Pons (tissue), 1 donor: ENCODE measurements around the gene MARCHF2.
A peak's percentile ranks its signal among the peaks of the same experiment; 100 is the strongest.
"Not testable (repeated sequence)": the region's sequence is repeated elsewhere in the genome, so short reads cannot be mapped to it uniquely, and the experiment has no call there.

Experiments used
- DNase-seq: peaks from one replicate; pipeline ENCODE4 v3.0.0-alpha.2; 2016; ENCODE audit warnings: low spot score

The MARCHF2 gene

DNA sequence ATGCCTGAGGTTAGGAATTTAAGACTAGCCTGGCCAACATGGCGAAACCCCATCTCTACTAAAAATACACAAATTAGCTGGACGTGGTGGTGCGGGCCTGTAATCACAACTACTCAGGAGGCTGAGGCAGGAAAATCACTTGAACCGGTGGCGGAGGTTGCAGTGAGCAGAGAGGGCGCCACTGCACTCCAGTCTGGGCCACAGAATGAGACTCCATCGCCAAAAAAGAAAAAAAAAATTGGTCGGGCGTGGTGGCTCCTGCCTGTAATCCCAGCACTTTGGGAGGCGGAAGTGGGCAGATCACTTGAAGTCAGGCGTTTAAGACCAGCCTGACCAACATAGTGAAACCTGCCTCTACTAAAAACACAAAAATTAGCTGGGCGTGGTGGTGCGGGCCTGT, 2.4 kb upstream of the MARCHF2 start:
- DNase-seq = not testable (repeated sequence)

DNA sequence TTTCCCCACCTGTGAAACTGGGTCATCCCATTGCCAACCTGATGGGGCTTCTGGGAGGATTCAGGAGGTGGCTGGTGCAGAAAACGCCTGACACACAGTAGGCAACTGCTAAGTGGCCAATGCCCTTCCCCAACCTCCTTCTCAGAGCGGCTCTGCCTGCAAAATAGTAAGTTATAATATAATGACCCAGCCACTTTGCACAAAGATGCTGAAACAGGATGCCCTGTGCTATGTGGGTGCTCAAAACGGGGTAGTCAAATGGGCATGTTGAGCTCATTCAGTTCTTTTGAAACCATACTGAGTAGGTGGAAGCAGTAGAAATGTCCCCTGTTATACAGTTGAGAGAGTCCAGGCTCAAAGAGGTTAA, 507 bp downstream of the MARCHF2 start:
- DNase-seq = no peak

DNA sequence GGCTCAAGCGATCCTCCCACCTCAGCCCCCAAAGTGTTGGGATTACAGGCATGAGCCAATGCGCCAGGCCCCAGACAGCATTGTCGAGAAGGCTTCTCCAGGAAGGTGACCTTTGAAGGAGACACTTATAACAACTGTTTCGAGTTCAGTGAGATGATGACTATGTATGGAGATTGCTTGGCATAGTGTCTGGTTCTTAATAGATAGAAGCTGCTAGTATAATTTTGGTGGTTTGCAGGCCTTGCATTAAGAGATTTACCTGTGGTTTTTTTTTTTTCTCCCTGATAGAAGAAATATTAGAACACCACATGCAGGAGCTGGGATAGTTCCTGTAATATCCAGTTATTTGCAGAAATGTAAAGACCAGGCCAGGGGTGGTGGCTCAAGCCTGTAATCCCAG, 3.7 kb downstream of the MARCHF2 start:
- DNase-seq = no peak

DNA sequence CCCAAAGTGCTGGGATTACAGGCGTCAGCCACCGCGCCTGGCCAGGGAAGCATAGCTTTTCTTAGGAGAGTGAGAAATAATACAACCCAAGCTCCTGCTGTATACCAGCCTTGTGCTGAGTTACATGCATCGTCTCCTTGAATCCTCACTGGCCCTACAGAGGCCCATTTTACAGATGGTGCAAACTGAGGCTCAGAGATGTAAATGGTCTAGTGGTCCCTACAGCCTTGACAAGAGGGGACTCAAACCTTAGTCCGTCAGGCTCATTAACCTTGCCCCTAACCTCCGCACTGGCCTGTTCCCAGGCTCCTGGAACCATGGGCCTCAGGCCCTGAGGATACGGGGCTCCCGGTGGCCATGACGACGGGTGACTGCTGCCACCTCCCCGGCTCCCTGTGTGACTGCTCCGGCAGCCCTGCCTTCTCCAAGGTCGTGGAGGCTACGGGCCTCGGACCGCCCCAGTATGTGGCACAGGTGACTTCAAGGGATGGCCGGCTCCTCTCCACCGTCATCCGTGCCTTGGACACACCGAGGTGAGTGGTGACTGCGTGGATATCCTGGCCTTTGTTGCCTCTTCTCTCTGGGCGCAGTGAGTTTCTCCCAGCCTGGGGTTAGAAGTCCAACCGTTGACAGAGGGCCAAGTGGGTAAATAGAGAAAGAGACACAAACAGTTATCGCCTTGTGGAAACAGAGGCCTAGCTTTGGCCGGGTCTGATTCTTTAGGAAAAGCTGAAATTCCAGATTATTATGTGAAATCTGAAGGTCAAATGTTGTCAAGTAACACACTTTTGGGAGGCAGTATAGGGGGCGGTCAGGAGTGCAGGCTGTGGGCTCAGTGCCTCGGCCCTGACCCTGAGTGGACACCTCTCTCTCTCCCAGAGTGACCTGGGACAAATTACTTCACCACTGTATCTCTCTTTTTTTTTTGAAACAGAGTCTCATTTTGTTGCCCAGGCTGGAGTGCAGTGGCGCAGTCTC, 8.7 kb downstream of the MARCHF2 start:
- no peak for DNase-seq

DNA sequence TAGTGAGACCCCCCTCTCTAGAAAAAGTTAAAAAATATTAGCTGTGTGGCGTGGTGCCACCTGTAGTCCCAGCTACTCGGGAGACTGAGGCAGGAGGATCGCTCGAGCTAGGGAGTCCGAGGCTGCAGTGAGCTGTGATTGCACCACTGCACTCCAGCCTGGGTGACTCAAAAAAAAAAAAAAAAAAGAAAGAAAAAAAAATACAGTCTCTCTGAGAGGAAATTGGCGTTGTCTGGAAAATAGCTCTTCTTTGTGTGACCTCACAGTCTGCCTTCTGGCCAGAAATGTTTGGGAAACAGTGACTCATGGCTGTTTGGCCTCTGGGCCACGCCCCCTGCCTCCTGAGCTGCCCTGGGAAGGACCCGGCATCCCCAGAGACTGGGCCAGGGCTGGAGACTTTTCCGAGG, 10.7 kb downstream of the MARCHF2 start:
- DNase-seq = peak; percentile 74

- DNase-seq = not testable (repeated sequence)
Measured at GRCh38 chr19:8425331-8425730, 12.2 kb downstream of the MARCHF2 start.

DNA sequence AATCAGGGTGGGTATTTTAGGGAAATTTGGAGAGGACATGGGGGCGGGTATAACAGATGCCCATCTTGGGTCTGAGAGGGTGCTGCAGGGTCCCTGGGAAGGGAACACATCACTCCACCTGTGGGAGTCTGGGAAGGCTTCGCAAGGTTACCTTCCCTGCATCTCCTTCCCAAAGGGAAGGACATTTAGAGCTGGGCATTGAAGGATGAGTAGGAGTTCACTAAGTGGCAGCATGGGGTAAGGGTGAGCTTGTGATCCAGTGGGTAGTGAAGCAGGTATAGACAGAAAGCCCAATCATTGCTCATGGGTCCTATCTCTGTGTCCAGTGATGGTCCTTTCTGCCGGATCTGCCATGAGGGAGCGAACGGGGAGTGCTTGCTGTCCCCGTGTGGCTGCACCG, 13.2 kb downstream of the MARCHF2 start:
- DNase-seq = no peak

DNA sequence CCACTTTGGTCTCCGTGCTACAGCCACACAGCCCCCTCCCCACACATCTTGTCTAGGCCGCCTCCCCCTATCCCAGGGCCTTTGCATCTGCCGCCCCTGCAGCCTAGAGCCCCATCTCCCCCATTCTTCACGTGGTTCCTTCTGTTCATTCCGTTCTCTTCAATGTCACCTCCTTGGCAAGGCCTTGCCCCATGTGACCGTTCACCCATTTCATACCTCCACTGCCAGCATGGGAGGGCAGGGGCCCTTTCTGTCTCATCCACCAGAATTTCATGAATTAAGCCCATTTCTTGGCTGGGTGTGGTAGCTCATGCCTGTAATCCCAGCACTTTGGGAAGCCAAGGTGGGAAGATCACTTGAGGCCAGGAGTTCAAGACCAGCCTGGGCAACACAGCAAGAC, 15.9 kb downstream of the MARCHF2 start:
- DNase-seq = no peak

GRCh38 chr19:8429826-8430225, 16.7 kb downstream of the MARCHF2 start:
- no peak for DNase-seq

DNA sequence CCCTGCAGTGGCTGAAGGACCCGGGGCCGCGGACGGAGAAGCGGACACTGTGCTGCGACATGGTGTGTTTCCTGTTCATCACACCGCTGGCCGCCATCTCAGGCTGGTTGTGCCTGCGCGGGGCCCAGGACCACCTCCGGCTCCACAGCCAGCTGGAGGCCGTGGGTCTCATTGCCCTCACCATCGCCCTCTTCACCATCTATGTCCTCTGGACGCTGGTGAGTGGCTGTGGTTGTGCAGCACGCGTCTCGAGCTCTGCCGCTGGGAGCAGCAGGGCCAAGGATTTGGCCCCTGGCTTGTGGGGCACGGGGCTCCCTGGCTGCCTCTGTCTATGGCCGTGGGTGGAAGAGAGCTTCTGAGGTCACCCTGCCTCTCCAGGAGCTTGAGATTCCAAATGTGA, 17.5 kb downstream of the MARCHF2 start:
- DNase-seq = no peak

DNA sequence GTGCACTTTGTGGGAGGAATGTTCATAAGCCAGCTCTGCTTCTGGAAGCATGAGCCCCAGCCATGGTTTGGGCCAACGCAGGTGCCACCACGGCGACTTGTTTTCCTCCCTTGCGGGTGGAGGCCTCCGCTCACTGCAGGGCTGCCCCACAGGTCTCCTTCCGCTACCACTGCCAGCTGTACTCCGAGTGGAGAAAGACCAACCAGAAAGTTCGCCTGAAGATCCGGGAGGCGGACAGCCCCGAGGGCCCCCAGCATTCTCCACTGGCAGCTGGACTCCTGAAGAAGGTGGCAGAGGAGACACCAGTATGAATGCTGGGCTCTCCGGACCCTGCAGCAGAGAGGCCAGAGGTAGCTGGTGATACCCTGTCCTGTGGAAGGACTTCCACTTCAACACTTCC, 25.1 kb downstream of the MARCHF2 start:
- no peak for DNase-seq

- no peak for DNase-seq
Measured at GRCh38 chr19:8441725-8442544, 28.8 kb downstream of the MARCHF2 start.

DNA sequence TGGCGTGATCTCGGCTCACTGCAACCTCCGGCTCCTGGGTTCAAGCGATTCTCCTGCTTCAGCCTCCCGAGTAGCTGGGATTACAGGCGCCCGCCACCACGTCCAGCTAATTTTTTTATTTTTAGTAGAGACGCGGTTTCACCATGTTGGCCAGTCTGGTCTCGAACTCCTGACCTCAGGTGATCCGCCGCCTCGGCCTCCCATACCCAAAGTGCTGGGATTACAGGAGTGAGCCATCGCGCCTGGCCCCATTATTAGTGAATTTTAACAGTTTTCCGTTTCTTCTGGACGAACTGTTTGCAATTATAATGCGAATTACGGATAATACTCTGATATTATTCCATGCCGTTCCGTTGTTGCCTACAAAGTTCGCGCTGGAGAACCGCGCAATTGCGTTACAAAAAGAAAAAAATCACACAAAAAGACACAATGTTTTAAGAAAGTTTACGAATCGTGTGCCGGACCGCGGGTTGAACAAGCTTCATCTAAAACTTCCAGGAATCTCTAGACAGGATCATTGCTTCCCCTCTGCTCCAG, 31.1 kb downstream of the MARCHF2 start:
- DNase-seq = not testable (repeated sequence)

DNA sequence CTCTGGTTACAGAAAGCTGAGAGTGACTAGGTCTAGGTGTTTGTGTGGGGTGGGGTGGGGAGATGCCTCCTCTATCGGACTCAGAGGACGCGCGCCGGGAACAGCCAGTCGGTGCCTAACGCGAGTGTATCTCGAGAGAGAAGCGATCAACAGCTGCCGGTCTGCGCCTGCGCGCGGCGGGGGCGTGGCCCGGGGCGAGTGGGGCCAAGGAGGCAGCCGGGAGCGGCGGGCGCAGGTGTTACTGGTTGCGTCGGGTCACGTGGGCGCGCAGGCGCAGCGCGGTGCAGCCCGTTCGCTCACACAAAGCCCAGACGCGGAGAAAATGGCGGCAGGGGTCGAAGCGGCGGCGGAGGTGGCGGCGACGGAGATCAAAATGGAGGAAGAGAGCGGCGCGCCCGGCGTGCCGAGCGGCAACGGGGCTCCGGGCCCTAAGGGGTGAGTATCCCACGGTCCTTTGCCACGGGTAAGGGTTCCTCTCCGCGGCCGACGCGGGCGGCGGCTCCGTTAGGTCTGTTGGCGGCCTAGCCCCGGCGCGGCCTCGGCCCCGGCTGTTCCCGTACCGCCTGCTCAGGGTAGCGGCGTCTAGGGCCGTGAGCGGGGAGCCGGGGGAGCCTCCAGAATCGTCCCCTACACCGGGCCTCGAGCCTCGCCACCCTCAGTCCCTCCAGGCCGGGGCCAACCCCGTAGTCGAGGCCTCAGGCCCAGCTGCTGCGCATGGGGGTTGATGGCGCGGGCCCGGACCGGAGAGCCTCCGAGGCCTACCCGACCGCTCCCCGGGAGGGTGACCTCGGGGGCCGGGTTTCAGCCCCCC, 31.8 kb downstream of the MARCHF2 start, which contains the start of gene HNRNPM:
Gene HNRNPM, plus strand, starts transcription at position 299 of the 811 bp plus-strand sequence. Its CDS starts 24 bp downstream, at position 323.
- DNase-seq = peak; percentile 97

- no peak for DNase-seq
Measured at GRCh38 chr19:8445488-8446001, 32.4 kb downstream of the MARCHF2 start.

GRCh38 chr19:8446061-8446709, 33.1 kb downstream of the MARCHF2 start:
- no peak for DNase-seq

DNA sequence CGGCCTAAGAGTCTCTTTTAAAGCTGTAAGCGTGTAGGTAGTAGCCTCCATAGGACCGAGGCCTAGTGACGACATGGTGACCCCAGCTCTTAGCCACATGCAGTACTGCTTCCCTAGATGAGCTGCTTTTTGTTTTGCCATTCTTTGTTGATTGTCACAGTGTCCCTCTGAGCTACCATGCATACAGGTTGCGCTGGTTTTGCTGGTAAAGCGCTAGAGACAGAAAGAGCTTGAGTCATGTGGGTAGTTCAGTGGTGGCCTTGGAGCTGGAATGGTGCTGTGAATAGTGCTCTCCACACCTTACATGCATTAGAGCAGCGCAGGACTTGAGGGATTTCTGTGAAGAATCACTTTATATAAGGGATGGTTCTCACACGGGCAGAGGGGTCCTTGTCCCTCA, 36.7 kb downstream of the MARCHF2 start:
- DNase-seq = no peak

- DNase-seq = no peak
Measured at GRCh38 chr19:8451377-8451776, 38.3 kb downstream of the MARCHF2 start.

- no peak for DNase-seq
Measured at GRCh38 chr19:8451885-8452284, 38.8 kb downstream of the MARCHF2 start.

- no peak for DNase-seq
Measured at GRCh38 chr19:8452446-8453123, 39.5 kb downstream of the MARCHF2 start.
